BLaER1 treated with 17β-estradiol and CSF1 and Interleukin-3, amounts not matched to agents 10 nM and 100 nM (cell line): ENCODE data around the gene EXOSC5.

Source experiments
- H3K27ac ChIP-seq, 11 experiments: shearing (Covaris generic); formaldehyde crosslinking; 2 replicates each; pipeline ENCODE4 v1.8.1; 2022
- H3K27me3 ChIP-seq, 11 experiments: shearing (Covaris generic); formaldehyde crosslinking; 2 replicates each; pipeline ENCODE4 v1.8.1; 2022
- H3K36me3 ChIP-seq, 11 experiments: shearing (Covaris generic); formaldehyde crosslinking; 2 replicates each; pipeline ENCODE4 v1.8.1; 2022
- H3K4me1 ChIP-seq, 10 experiments: shearing (Covaris generic); formaldehyde crosslinking; 2 replicates each; pipeline ENCODE4 v1.8.1; 2022
- H3K4me2 ChIP-seq, 11 experiments: shearing (Covaris generic); formaldehyde crosslinking; 2 replicates each; pipeline ENCODE4 v1.8.1; 2022
- H3K4me3 ChIP-seq, 10 experiments: shearing (Covaris generic); formaldehyde crosslinking; 2 replicates each; pipeline ENCODE4 v1.8.1; 2022
- H3K9ac ChIP-seq, 11 experiments: shearing (Covaris generic); formaldehyde crosslinking; 2 replicates each; pipeline ENCODE4 v1.8.1; 2022
- H3K9me3 ChIP-seq, 11 experiments: shearing (Covaris generic); formaldehyde crosslinking; replicated peaks in 1 of 11; 2 replicates each; pipeline ENCODE4 v1.8.1; 2022
- H4K20me1 ChIP-seq, 11 experiments: shearing (Covaris generic); formaldehyde crosslinking; 2 replicates each; pipeline ENCODE4 v1.8.1; 2022
- Cebpa-rat ChIP-seq, 11 experiments: shearing (Covaris generic); IDR thresholded peaks; 2 replicates each; pipeline ENCODE4 v1.8.1; 2022

EXOSC5 gene

DNA sequence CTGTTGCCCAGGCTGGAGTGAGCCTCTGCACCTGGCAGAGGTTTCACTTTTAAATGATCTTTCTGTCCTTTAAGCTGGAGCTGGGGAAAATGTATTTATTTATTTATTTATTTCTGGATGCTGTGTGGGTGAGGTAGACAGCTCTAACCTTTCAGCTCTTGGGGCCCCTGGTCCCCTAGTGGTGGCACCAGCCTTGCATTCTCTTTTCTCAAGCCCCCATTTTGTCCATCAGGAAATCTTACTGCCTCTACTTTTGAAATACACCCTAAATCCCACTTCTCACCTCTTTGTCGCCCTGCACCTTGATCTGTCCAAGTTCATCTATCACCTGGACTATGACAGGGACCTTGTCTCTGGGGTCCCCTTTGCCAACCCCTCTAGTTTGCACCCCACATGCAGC, 31.1 kb downstream of the EXOSC5 start:
- Histone ChIP-seq H3K9me3 (no peaks in the 10 kb centered on the region), H3K4me3 (no peak overlapping the region), H4K20me1 (no peaks in the 10 kb centered on the region), H3K9ac (peak overlapping the region in 1 of 11 experiments; percentile 5; a peak in 1 of 22 replicates), H3K27me3 (no peaks in the 10 kb centered on the region), H3K36me3 (peaks cover 0 to 4% (median 3%) of the 10 kb centered on the region in 11 experiments; a peak in 8 of 22 replicates), H3K27ac (peak overlapping the region in 6 of 11 experiments; percentile 0 to 99 (median 32); a peak in 7 of 22 replicates), H3K4me2 (peak overlapping the region in 6 of 11 experiments; percentile 14 to 95 (median 84); a peak in 10 of 22 replicates), H3K4me1 (peaks cover 36 to 71% (median 55%) of the 10 kb centered on the region in 10 experiments)
- no peak for TF ChIP-seq Cebpa-rat (IDR thresholded peaks at IDR 0.05)

DNA sequence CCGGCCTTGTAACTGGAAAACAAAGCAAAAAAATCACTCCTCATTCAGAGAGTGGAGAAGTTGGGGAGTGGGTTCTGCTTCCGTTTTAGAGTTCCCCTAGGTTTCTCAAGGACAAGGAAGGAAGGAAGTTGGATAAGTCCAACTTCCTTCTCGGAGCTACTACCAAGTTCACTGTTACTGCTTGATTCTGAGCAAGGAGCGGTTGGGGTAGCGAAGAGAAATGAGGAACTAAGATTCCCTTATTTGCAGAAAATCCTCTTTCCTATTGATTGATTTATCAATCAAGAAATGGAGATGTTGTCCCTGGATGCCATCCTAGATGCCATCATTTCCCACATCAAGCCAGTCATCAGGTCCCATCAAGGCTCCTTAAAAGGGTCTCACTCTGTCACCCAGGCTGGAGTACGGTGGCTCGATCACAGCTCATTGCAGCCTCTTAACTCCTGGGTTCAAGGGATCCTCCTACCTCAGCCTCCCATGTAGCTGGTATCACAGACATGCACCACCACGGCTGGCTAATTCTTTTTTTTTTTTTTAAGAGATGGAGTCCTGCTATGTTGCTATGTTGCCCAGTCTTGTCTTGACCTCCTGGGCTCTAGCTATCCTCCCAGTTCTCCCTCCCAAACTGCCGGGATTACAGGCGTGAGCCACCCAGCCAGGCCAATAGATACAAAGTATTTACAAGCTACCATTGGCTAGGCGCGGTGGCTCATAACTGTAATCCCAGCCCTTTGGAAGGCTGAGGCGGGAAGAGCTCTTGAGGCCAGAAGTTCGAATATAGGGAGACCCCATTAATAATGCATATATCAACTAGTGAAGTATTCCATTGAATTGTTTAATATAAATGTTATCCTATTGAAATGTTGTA, 32.4 kb downstream of the EXOSC5 start:
- peak overlapping the region; percentile 87 to 99 (median 97) for H3K9ac ChIP-seq
- peaks cover 30 to 67% (median 49%) of the 10 kb centered on the region in 10 experiments for H3K4me1 ChIP-seq
- TF ChIP-seq Cebpa-rat (IDR thresholded peaks at IDR 0.05): no peak
- no peaks in the 10 kb centered on the region for H3K27me3 ChIP-seq
- peaks cover 0 to 13% (median 7%) of the 10 kb centered on the region in 11 experiments; a peak in 9 of 22 replicates for H3K36me3 ChIP-seq
- H3K4me2 ChIP-seq: peak overlapping the region; percentile 76 to 96 (median 82)
- no peaks in the 10 kb centered on the region; a peak in 1 of 22 replicates for H4K20me1 ChIP-seq
- H3K9me3 ChIP-seq: no peaks in the 10 kb centered on the region
- peak overlapping the region; percentile 89 to 100 (median 98) for H3K27ac ChIP-seq
- peak overlapping the region; percentile 62 to 78 (median 70) for H3K4me3 ChIP-seq

DNA sequence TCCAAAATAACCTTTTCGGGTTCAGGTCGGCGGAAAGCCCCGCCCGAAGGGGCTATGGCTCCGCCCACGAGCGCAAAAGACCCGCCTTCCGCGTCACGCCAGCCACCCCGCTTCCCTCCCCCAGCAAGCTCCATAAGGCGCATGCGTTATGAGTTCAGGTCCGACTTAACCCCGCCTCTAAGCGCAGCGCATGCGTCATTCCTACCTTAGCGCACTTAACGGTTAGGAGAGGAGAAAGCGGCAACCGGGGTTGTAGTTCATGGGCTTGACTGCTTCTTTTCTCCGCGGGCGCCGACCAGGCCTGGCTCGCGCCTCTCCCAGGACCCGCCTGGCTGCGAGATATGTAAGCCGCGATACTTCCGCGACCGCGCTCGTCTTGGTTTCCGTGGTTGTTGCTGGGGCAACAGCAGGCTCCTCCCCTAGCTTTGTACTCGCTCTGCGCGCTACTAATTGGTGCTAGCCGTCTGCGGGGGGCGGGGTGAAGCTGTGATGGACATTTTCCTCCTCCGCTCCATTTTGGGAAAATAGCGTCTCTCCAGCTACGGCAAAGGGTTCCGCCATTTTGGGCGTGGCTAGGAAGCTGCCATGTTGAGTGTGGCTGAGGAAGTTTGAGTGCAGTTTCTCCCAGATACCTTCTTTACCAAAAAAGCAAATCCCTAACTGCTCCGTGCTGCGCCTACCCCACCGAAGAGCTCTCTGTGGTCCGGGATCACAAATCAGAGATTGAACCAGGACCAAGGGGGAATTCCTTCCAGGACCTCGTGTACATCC, 33.2 kb downstream of the EXOSC5 start, which contains the start of gene B9D2:
Gene B9D2 (minus strand): TSS at position 397 of the 771 bp plus-strand sequence. CDS start 630 bp downstream, outside the sequence.
- TF ChIP-seq Cebpa-rat (IDR thresholded peaks at IDR 0.05): no peak
- Histone ChIP-seq H3K9ac (peak within 1 kb of the TSS; percentile 87 to 99 (median 97)), H3K36me3 (peaks cover 0 to 18% (median 7%) of the 10 kb centered on the region in 11 experiments; a peak in 9 of 22 replicates), H3K4me1 (peaks cover 30 to 62% (median 49%) of the 10 kb centered on the region in 10 experiments), H3K4me2 (peak within 1 kb of the TSS; percentile 76 to 96 (median 89)), H3K27me3 (no peaks in the 10 kb centered on the region), H4K20me1 (no peaks in the 10 kb centered on the region; a peak in 1 of 22 replicates), H3K9me3 (no peaks in the 10 kb centered on the region), H3K27ac (peak within 1 kb of the TSS; percentile 89 to 100 (median 98)), H3K4me3 (peak within 1 kb of the TSS; percentile 62 to 78 (median 70))

DNA sequence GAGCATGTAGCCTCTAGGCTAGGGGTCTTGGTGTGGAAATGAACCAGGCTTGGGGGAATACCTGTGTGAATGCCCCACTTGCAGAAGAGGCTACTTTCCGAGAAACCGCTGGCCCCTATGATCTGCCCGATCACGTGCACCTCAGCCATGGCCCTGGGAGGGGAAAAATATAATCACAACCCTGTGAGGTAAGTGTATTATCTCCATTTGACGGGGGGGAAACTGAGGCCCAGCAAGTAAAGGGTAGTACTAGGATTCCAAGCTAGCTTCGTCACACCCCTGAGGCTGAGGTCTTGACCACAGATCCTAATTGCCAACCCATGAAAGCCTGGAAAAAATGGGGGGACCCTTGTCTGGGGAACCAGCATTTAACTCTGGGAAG, 33.8 kb downstream of the EXOSC5 start:
- H3K27me3 ChIP-seq: no peaks in the 10 kb centered on the region
- no peaks in the 10 kb centered on the region for H3K9me3 ChIP-seq
- peak overlapping the region; percentile 87 to 99 (median 97) for H3K9ac ChIP-seq
- no peak for TF ChIP-seq Cebpa-rat (IDR thresholded peaks at IDR 0.05)
- H3K4me2 ChIP-seq: peak overlapping the region; percentile 75 to 96 (median 87)
- peak overlapping the region; percentile 62 to 78 (median 70) for H3K4me3 ChIP-seq
- H3K4me1 ChIP-seq: peaks cover 30 to 62% (median 52%) of the 10 kb centered on the region in 10 experiments
- peak overlapping the region; percentile 89 to 100 (median 98) for H3K27ac ChIP-seq
- H3K36me3 ChIP-seq: peaks cover 0 to 18% (median 7%) of the 10 kb centered on the region in 11 experiments; a peak in 9 of 22 replicates
- H4K20me1 ChIP-seq: no peaks in the 10 kb centered on the region; a peak in 2 of 22 replicates

DNA sequence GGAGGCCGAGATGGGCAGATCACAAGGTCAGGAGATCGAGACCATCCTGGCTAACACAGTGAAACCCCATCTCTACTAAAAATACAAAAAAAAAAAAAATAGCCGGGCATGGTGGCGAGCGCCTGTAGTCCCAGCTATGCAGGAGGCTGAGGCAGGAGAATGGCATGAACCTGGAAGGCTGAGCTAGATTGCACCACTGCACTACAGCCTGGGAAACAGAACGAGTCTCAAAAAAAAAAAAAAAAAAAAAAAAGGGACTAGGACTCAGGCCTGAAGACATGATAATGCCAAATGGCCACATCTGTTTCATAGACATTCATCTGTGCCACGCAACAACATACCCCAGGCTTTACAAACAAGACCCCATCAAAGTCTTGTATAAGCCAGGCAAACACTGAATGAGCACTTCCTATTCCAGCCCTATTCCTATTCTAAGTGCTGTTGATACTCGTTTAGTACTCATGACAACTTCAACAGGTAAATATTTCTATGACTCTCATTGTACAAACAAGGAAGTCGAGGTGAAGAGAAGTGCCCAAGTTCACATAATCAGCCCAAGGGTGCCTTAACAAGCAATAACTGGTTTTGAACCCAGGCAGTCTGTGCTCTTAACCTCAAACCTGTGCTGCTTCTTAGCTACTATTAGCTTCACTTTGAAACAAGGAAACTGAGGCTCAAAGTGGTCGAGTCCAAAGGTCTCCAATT, 34.9 kb downstream of the EXOSC5 start:
- no peak overlapping the region for H3K9ac ChIP-seq
- no peaks in the 10 kb centered on the region for H3K27me3 ChIP-seq
- H4K20me1 ChIP-seq: peaks cover 0 to 5% (median 0%) of the 10 kb centered on the region in 11 experiments; a peak in 2 of 22 replicates
- peak overlapping the region in 1 of 10 experiments; percentile 63; a peak in 1 of 20 replicates for H3K4me3 ChIP-seq
- peaks cover 22 to 62% (median 51%) of the 10 kb centered on the region in 10 experiments for H3K4me1 ChIP-seq
- TF ChIP-seq Cebpa-rat (IDR thresholded peaks at IDR 0.05): no peak
- peak overlapping the region in 9 of 11 experiments; percentile 77 to 96 (median 89); a peak in 15 of 22 replicates for H3K4me2 ChIP-seq
- H3K27ac ChIP-seq: peak overlapping the region in 2 of 11 experiments; percentile 89 to 98; a peak in 1 of 22 replicates
- peaks cover 0 to 18% (median 7%) of the 10 kb centered on the region in 11 experiments; a peak in 9 of 22 replicates for H3K36me3 ChIP-seq
- no peaks in the 10 kb centered on the region for H3K9me3 ChIP-seq

DNA sequence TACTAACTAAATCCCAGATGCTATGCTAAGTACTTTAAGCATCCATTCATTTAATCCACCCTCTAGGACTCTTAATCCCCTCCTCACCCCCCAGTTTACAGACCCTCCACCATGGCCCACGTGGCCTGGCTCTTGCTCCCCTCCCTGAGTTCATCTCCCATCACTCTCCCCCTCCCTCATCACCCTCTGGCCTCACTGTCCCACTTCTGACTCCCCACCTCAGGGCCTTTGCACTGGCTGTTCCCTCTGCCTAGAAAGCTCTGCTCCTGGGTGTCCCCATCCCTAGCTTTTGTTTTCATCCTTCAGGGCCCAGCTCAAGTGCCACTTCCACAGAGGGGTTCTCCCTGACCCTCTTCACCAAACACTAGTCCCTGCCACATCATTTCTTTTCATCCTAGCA, 37.4 kb downstream of the EXOSC5 start:
- no peak overlapping the region for H3K27ac ChIP-seq
- H3K9me3 ChIP-seq: no peaks in the 10 kb centered on the region
- no peak overlapping the region for H3K4me3 ChIP-seq
- peaks cover 30 to 62% (median 58%) of the 10 kb centered on the region in 10 experiments for H3K4me1 ChIP-seq
- no peak overlapping the region for H3K4me2 ChIP-seq
- TF ChIP-seq Cebpa-rat (IDR thresholded peaks at IDR 0.05): no peak
- H3K9ac ChIP-seq: no peak overlapping the region
- peaks cover 0 to 18% (median 7%) of the 10 kb centered on the region in 11 experiments; a peak in 9 of 22 replicates for H3K36me3 ChIP-seq
- H4K20me1 ChIP-seq: peaks cover 0 to 14% (median 2%) of the 10 kb centered on the region in 11 experiments; a peak in 8 of 22 replicates
- no peaks in the 10 kb centered on the region for H3K27me3 ChIP-seq

DNA sequence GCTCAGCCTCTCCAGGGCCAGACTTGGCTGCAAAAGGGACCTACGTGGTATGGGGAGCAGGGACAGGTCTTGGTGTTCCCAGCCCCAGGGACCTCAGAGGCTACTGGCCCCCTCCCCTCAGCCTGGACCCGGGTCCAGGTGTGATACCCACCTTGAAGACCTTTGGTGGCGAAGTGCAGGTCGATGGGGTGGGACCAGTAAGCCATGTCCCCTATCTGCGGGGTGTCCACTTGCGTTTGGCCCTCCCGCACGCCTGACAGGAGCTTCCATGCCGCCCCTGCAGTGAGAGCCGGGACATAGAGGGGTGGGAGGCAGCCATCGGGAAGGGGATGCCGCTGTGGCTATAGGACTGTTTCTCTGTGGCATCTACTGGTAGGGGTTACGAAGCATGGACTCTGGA, 39.4 kb downstream of the EXOSC5 start:
- Histone ChIP-seq H4K20me1 (peaks cover 0 to 29% (median 14%) of the 10 kb centered on the region in 11 experiments; a peak in 14 of 22 replicates), H3K9me3 (no peaks in the 10 kb centered on the region), H3K36me3 (peaks cover 0 to 18% (median 7%) of the 10 kb centered on the region in 11 experiments; a peak in 9 of 22 replicates), H3K27ac (peak overlapping the region in 8 of 11 experiments; percentile 6 to 64 (median 44); a peak in 8 of 22 replicates), H3K27me3 (no peaks in the 10 kb centered on the region), H3K4me2 (peak overlapping the region in 10 of 11 experiments; percentile 36 to 91 (median 62); a peak in 18 of 22 replicates), H3K4me3 (peak overlapping the region in 1 of 10 experiments; percentile 8; a peak in 1 of 20 replicates), H3K9ac (peak overlapping the region in 3 of 11 experiments; percentile 24 to 31 (median 31); a peak in 4 of 22 replicates), H3K4me1 (peaks cover 27 to 58% (median 52%) of the 10 kb centered on the region in 10 experiments)
- no peak for TF ChIP-seq Cebpa-rat (IDR thresholded peaks at IDR 0.05)
